C4-2B (cell line): ENCODE data around the gene PSMD14.
"Not testable (repeated sequence)": the region's sequence is repeated elsewhere in the genome, so short reads cannot be mapped to it uniquely, and the experiment has no call there.

Experiments
- ZFX ChIP-seq: fragments of 450-650 bp; IDR thresholded peaks from 2 replicates; pipeline ENCODE4 v1.6.1; 2017
- TF ChIP-seq, protein P1 (sequence below): fragments of 450-650 bp; conservative IDR thresholded peaks from 2 replicates; pipeline ENCODE4 v1.5.1; 2017; ENCODE audit warnings: mild to moderate bottlenecking

DNA sequence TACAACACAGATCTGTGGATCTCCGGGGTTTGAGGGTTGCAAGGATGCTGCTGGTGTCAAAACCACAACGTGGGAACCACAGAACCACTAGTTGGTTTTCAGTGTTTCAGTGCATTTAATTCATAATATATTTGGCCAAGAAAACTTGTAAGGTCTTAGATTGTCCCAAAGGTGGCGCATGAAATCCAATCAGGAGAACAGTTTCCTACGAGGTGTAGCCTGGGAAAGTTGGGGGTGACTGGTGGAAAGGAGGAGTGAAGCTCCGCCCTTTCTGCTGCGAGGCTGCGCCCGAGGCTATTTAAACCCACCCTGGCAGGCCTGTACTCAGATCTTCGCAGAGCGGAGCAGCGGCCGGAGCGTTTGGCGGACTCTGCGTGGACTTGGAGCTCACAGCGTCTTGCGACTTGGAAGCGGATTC is 27.3 kb upstream of the PSMD14 start:
- TF ChIP-seq, protein P1, sequence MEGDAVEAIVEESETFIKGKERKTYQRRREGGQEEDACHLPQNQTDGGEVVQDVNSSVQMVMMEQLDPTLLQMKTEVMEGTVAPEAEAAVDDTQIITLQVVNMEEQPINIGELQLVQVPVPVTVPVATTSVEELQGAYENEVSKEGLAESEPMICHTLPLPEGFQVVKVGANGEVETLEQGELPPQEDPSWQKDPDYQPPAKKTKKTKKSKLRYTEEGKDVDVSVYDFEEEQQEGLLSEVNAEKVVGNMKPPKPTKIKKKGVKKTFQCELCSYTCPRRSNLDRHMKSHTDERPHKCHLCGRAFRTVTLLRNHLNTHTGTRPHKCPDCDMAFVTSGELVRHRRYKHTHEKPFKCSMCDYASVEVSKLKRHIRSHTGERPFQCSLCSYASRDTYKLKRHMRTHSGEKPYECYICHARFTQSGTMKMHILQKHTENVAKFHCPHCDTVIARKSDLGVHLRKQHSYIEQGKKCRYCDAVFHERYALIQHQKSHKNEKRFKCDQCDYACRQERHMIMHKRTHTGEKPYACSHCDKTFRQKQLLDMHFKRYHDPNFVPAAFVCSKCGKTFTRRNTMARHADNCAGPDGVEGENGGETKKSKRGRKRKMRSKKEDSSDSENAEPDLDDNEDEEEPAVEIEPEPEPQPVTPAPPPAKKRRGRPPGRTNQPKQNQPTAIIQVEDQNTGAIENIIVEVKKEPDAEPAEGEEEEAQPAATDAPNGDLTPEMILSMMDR, result peak; percentile 48
- not testable (repeated sequence) for TF ChIP-seq ZFX
